ENCODE results near the gene SLC7A7. TPM values are rescaled to one million over a fixed set of nuclear protein-coding genes. Genes with fewer than 3 reads are reported as not detected.
"Not testable (repeated sequence)": the region's sequence is repeated elsewhere in the genome, so short reads cannot be mapped to it uniquely, and the experiment has no call there.

SLC7A7 gene
- total RNA-seq, 1 donor from 2014 or later, result 8.3 TPM

DNA sequence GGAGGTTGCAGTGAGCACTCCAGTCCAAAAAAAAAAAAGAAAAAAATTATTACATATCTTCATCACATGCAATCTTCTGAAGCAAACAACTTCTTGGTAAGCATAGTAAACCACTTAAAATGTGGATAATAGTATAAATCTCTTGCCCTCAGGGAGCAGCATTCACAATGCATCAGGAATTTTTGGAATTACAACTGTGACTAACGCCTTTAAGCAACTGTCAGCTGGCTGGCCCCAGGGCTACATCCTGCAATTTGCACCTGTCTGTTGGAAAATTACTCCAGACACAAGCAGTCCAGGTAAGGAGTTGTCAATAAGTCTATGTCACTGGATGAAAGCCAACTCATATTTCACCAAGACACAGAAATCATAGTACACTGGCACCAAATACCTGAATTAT is 5.5 kb upstream of the SLC7A7 start:
- DNase-seq, result no peak

DNA sequence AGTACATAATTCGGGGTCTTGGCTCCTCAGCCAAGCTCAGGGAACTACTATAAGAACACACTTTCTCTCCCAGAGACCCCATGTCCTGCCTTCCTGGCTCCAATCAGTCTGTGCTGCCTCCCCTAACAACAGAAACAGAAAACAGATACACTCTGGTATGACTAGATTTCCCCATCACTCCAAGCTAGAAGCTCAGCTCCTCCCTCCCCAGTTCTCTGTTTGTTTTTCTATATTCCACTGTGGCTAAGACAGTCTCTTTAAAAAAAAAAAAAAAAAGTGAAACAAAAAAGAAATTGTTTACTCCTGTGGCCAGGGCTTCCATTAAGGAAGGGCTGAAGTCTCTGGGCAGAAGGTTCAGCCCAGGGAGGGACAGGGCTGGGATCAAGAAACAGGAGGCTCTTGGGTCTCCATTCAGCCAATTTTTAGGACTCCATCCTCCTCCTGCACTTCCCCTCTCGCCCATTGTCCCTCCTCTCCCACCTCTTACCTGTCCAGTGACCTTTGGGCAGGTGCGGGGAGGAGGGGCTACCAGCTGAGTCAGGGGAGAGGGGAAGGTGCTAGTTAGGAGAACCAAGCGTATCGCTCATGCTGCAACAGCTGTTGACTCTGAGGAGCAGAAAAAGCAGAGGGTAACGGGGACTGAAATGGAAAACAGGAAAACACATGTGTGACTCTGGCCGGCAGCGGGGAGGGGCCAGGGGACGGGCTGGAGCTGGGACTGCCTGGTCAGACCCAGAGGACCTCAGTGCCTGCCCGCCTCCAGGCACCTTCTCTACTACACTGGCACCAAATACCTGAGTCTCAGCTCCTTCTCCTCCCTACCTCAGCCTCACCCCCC is 4.1 kb upstream of the SLC7A7 start:
- peak; percentile 86 for DNase-seq

DNA sequence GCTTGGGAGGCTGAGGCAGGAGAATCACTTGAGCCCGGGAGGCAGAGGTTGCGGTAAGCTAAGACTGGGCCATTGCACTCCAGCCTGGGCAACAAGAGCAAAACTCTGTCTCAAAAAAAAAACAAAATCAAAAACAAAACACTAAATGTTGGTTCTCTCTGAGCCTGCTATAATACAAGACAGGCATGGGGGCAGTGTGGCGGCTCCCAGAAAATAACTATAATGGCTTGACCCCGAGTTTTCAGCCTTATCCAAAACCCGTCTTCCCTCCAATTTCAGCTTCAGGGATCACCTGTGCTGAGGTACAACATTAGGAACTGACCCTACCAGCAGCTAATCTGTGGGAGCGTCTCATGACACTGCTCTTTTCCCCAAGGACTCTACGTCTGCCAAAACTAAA is 862 bp downstream of the SLC7A7 start:
- DNase-seq, result no peak

DNA sequence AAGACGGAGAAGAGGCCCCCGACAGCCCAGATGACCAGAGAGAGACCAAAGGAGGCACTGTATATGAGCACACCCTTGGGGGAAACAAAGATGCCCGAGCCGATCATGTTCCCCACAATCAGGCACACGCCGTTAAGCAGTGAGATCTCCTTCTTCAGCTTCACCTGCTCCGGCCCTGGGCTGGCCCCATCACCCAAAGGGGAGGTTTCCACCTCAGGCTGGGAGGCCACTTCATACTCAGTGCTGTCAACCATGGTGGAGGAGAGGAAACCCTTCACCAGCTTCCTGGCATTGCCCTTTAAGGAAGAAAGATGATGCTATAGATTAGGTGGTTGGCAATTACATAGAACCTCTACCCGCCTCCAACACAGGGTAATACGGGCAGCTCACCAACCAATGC is 2.1 kb downstream of the SLC7A7 start:
- no peak for DNase-seq

DNA sequence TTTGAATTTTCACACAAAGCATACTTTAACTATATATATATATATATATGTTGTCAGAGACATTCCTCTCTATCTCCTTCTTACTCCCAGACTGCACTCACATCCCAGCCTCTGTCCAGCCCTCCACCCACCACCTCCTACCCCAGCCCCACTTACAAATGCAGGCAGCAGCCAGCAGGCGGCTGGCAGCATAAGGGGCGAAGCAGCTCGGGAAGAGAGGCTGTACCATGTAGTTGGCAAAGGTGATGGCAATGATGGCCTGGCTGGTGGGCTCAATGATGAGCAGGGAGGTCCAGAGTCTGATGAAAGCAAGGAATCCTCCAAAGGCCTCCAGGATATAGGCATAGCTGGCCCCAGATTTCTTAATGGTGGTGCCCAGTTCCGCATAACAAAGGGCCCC is 2.5 kb downstream of the SLC7A7 start:
- DNase-seq, result no peak

DNA sequence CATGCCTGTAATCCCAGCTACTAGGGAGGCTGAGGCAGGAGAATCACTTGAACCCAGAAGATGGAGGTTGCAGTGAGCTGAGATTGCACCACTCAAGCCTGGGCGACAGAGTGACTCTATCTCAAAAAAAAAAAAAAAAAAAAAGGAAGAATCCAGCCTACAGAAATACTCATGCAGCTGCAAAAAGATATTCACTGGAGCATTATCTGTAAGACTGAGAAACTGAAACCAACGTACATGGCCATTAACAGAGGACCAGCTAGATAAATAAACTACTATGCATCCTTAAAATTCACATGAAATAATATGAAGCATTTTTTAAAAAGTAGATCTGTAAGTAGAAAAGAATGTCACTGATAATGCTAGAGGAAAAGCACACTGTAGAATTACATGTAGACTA is 3.5 kb downstream of the SLC7A7 start:
- no peak for DNase-seq

DNA sequence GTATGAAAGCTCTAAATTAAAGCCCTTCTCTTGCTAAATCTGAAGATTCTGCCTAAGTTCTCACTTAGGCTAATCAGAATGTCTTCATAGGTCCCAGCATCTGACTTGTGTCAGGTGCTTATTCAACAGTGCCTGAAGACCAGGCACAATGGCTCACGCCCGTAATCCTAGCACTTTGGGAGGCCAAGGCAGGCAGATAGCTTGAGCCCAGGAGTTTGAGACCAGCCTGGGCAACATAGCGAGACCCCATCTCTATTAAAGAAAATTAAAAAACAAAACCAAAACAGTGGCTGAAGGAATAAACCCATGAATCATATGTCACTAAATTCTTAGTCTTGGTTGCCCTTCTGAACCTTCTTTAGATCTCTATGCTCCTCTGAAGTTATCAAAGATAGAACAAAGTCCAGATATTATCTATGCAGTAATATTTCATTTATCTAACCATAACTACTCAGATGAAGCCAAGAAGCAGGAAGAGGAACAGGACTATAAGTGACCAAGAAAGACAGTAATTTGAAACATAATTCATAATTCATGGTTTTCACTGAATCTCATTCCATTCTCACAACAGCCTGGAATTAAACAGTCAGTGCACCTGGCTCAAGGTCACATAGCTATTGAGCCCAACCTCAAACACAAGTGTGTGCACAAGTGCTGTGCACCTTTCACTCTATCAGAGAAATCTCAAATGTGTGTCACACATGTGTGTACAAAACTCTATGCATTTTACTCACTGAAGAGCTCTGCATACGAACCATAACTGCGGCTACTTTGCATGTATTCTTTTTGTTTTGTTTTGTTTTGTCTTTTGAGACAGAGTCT is 6.6 kb downstream of the SLC7A7 start:
- DNase-seq, result no peak

DNA sequence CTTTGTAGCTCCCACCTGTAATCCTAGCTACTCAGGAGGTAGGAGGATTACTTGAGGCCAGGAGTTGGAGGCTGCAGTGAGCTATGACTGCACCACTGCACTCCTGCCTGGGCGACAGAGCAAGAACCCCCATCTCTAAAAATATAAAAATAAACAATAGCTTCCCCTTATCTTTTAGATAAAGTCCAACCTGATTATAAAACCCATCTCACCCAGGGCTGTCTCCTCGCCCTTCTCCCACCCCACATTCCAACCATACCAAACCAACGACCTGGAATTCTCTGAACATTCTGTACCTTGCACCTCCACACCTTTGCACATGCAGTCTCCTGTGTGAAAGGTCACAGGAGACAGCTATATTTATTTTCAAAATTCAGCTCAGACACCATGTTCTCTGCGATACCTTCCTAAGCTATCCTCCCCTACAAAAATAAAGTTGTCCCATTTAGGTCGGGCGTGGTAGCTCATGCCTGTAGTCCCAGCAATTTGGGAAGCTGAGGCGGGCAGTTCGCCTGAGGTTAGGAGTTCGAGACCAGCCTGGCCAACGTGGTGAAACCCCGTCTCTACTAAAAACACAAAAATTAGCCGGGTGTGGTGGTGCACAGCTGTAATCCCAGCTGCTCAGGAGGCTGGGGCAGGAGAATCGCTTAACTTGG is 7.7 kb downstream of the SLC7A7 start:
- no peak for DNase-seq

DNA sequence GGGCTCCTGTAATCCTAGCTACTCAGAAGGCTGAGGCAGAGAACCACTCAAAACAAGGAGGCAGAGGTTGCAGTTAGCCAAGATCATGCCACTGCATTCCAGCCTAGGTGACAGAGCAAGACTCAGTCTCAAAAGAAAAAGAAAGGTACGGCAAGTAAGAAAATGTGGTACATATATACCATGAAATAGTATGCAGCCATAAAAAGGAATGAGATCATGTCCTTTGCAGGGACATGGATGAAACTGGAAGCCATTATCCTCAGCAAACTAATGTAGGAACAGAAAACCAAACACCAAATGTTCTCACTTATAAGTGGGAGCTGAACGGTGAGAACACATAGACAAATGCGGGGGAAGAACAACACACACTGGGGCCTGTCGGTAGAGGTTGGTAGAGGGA is 10.0 kb downstream of the SLC7A7 start:
- not testable (repeated sequence) for DNase-seq

DNA sequence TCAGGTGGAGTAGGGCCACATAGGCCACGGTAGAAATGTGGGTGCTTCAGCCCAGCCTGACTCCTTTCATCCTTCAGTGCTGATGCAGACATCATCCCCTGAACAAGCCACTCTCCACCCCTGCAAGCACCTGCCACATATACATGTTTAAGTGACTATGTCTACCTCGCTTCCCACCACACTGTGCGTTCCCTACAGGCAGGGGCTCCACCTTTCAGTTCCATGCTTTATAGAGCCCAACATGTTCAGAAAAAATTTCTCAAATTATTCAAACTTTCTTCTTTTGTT is 11.6 kb downstream of the SLC7A7 start:
- DNase-seq, result no peak

DNA sequence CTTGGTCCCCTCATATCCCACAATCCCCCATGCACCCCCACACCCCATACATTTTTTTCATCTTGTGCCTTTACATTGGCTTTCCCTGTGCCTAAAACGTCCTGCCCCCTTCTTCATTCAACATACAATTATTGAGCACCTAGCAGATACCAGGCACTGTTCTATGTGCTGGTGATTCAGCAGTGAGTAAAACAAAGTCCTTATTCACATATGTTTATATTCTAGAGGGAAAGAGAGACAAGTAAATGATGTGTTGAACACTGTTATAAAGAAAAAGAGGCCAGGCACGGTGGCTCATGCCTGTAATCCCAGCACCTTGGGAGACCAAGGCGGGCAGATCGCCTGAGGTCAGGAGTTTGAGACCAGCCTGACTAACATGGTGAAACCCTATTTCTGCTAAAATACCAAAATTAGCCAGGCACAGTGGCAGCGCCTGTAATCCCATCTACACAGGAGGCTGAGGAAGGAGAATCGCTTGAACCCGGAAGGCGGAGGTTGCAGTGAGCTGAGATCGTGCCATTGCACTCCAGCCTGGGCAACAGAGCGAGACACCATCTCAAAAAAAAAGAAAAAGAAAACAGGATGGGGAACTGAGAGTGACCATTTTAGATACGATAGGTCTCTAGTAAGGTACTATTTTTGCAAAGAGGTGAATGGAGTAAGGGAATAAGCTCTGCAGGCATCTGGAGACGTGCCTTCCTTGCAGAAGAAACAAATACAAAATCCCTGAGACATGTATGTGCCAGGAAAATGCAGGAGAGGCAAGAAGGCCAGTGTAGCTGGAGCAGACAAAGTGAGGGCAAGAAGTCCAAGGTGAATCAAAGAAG is 12.2 kb downstream of the SLC7A7 start:
- DNase-seq, result no peak

DNA sequence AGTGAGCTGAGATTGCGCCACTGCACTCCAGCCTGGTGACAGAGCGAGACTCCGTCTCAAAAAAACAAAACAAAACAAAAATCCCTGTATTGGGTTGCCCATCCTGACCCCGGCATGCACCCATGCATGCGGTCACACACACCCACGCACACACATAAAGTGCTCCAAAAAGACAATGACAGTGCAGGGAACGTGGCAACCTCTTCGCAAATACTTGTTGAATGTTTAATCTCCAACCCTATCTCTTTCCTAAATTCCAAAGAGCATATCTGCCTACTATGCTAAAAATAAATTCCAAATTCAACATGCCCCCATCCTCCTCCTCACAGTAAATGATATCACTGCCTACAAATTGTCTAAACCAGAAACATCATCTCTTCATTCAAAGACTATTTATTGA is 13.5 kb downstream of the SLC7A7 start:
- no peak for DNase-seq

DNA sequence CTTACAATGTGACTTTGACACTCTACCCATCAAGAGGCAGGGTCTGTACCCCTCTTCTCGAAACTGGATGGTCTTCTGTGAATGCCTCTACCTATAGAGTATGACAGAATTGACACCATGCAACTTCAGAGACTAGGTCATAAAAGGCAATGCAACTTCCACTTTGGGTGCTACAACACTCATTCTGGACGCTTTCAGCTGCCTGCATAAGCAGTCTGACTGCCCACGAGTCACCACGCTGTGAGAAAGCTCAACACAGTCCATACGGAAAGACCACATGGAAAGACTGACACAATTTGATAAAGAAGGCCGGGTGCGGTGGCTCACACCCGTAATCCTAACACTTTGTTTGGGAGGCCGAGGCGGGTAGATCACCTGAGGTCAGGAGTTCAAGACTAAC is 14.9 kb downstream of the SLC7A7 start:
- no peak for DNase-seq

DNA sequence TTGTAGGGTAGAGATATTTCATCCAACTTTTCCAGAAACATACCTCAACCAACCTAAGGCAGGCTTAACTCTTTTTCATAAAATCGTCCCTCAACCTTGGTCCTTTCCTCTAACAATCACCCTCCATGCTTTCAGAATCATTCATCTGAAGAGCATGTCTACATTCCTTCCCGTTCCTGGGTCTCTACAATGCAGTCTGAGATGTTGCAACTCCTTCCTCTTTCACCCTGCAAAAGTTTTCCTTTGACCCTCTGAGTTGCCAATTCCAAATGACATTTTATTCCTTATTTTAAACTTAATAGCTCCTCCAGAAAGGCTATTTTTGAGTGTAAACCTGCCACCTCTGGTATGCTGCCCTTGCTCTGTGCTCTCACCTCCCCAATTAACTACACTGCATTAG is 16.7 kb downstream of the SLC7A7 start:
- no peak for DNase-seq

DNA sequence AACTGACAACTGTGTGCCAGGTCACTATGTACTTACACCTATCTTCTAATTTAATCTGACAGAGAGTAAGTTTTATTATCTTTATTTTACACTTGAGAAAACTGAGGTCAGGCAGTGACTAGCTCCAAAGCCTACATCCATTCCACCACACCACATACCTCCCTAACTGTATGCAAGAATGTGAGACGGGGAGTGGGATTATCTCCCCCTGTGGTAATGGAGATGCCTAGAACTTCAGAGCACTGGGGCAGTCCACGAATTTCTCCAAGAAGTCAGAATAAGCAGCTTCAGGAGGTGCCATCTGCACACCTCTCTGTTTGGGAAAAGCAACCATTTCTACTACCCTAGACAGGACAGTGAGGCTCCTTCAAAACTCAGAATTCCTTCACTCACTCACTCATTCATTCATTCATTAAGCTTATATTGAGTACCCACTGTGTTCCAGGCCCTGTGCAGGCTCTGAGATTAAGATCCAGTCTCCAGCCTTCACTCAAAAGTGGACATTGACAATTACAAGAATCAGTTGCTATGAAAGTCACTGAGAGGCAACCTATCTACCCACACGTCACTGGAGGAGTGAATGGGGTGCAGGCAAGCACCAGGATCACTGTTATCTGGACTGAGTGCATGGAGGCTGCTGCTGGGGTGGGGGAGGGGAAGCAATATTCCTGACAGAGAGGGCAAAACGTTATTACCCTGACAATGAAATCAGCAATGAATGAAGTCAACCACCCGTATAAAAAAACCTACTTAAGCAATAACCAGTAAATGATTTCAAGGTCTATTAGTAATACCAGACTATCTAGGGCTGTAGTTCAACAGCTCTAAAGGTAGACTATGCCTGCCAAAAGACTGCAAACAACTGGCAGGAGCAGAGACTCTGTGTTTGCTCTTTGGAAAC is 18.0 kb downstream of the SLC7A7 start:
- DNase-seq, result no peak

DNA sequence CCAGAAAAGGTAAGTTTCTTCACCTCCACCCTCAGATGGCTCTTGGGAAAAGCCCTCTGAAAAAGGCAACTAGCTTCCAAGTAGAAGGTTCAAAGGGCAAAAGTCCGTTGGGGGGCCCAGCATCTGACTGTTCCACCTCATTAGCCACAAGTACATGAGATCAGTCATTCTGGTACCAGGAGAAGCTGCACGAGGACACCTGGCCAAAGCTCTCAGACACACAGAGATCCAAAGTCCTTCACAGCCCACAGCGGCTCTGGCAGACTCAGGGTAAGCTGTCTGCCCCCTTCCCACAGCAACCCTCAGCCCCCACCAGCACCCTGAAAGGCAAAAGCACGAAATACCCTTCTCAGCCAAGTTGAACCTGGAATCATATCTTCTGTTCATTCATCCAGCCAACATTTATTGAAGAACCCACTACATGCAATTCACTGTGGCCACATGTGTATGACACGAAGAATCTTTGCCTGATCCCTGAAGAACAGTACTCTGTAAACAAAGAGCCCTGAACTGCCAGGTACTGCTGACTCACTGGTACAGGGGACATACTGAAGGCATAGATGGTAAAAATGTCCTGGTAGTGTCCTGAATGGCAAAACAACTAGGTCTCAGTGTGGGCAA is 19.0 kb downstream of the SLC7A7 start:
- DNase-seq, result no peak

DNA sequence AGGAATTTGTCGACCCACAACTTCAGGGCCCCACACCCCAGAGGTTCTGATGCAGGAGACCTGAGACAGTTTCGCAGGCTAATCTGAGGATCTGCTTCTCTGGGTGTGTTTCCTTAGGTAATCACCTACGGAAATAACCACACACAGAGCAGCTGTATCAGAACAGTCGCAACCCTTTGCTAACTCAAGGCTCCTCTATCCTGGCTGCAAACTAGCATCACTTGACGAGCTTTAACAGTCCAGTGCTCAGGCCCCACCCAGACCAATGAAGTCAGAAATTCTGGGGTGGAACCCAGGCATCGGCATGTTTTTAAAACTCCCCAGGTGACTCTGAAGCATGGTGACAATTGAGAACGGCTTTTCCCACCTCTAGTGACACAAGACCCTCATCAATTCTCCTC is 20.7 kb downstream of the SLC7A7 start:
- DNase-seq, result no peak

DNA sequence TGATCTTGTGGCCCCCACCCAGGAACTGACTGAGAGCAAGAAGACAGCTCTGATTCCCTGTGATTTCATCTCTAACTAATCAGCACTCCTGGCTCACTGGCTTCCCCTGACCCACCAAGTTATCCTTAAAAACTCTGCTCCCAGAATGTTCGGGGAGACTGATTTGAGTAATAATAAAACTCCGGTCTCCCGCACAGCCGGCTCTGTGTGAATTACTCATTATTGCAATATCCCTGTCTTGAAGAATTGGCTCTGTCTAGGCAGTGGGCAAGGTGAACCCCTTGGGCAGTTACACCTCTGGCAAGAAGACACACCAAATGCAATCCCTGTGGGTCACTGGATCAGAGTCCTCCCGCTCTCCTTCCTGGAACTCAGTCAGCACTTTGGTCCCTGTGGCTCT is 21.3 kb downstream of the SLC7A7 start:
- no peak for DNase-seq

DNA sequence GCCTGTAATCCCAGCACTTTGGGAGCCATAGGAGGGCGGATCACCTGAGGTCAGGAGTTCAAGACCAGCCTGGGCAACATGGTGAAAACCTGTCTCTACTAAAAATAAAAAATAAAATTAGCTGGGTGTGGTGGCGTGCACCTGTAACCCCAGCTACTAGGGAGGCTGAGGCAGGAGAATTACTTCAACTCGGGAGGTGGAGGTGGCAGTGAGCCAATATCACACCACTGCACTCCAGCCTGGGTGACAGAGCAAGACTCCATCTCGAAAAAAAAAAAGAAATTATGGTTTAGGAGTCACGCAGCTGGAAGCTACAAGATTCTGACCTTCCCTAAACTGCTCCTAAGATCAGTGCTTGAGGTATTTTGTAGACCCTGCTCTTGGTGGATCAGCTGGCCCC is 21.7 kb downstream of the SLC7A7 start:
- not testable (repeated sequence) for DNase-seq

DNA sequence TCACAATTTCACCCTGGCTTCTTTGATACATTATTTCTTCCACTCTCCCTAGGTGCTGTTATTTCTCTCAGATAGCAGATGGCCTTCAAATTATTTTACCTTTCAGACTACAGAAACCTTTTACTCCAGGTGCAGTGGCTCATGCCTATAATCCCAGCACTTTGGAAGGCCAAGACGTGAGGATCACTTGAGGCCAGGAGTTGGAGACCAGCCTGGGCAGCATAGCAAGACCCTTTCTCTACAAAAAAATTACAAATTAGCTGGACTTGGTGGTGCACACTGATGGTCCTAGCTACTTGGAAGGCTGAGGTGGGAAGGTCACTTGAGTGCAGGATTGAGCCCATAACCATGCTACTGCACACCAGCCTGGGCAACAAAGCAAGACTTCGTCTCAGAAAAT is 23.1 kb downstream of the SLC7A7 start:
- DNase-seq, result no peak

DNA sequence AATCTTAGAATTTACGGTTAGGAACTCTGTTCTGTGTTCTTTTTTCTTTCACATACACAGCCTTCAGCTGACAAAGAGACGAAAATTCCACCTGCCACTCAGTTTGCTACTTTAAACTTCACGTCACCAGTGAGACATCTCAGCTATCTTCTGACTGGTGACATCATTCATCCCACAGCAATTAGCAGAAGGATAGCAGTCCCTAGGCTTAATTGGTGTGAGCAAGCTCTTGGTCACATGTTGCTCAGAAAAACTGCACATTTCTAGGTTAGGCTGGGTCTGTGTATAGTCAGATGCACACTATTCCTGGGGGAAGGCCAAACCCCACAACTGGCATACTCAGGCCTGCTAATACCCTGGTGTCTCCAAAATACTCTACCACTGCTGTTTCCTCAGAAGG is 23.9 kb downstream of the SLC7A7 start:
- no peak for DNase-seq

All from dermis blood vessel endothelial cell (primary cell).